IPS-15b (cell line): Measurements from ENCODE around the gene LIMD2.
"Not testable (repeated sequence)": the region's sequence is repeated elsewhere in the genome, so short reads cannot be mapped to it uniquely, and the experiment has no call there.

Experiments used
- H3K27me3 ChIP-seq: one replicate; pipeline ENCODE4 v1.6.1; 2013; ENCODE audit warnings: low read length; ENCODE audit not compliant: control insufficient read depth, insufficient read depth
- H3K36me3 ChIP-seq: one replicate; pipeline ENCODE4 v1.6.1; 2013; ENCODE audit warnings: low read length; ENCODE audit not compliant: control insufficient read depth, insufficient read depth
- H3K4me1 ChIP-seq: one replicate; pipeline ENCODE4 v1.6.1; 2013; ENCODE audit warnings: mild to moderate bottlenecking, low read length; ENCODE audit not compliant: control insufficient read depth, insufficient read depth
- H3K4me3 ChIP-seq: one replicate; pipeline ENCODE4 v1.5.1; 2013; ENCODE audit warnings: low read depth, low read length
- H3K9ac ChIP-seq: one replicate; pipeline ENCODE4 v1.6.1; 2013; ENCODE audit warnings: low read depth, mild to moderate bottlenecking, low read length
- H3K9me3 ChIP-seq: one replicate; pipeline ENCODE4 v1.6.1; 2013; ENCODE audit warnings: mild to moderate bottlenecking, low read length; ENCODE audit not compliant: control insufficient read depth, insufficient read depth

LIMD2 gene

GRCh38 chr17:63699638-63700527, at the start of gene LIMD2:
TSS of gene LIMD2 (minus strand) at chr17:63700125. CDS start at chr17:63699298, 827 bp downstream.
- Histone ChIP-seq H3K9ac (peak within 1 kb of the TSS; percentile 65), H3K4me3 (peak within 1 kb of the TSS; percentile 67), H3K36me3 (peaks cover 27% of the 10 kb centered on the region)

DNA sequence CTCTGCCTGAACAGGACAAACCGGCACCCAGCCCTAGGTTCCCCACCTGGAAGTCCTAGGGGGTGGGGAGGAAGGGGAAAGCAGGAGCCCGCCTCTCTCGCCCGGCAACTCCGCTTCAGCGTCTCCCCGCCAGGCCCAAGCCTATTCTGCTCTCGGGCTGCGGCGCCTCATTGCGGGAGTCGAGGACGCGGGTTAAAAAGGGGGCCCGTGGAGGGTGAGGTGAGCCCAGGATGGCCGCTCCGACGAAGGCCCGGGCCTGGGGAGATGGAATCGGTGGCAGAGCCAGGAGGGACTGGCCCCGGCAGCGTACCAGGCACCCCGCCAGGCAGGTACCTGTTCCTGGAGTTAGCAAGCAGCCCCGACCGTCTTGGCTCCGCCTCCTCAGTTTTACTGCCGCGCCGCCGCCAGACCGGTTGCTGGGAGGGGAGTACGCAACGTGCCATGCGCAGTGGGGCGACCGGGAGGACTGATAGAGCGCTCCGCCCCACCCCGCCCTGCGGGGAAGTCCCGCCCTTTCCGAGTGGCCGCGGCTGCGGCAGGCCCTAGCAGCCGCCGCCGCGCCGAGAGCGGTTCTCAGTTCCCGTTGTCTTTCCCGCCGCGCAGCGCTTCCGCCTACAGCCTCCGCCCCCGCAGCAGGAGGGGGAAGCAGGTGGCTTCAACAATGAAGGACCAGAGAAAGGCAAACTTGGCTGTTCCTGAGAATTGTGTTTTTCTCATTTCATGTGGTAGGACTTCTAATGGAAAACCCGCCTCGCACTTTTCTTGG, 41.7 kb upstream of the LIMD2 start, which contains the start of gene STRADA:
TSS of gene STRADA (minus strand) at position 392 of the 766 bp plus-strand sequence. CDS start 13,430 bp downstream, outside the sequence.
- Histone ChIP-seq H3K4me1 (no peaks in the 10 kb centered on the region), H3K27me3 (no peaks in the 10 kb centered on the region), H3K4me3 (peak within 1 kb of the TSS; percentile 89), H3K9me3 (no peaks in the 10 kb centered on the region), H3K36me3 (no peaks in the 10 kb centered on the region), H3K9ac (peak within 1 kb of the TSS; percentile 90)

More at GRCh38 chr17:63699638-63700527, at the start of gene LIMD2:
- H3K27me3 ChIP-seq: no peaks in the 10 kb centered on the region
- no peaks in the 10 kb centered on the region for H3K9me3 ChIP-seq
- peaks cover 9% of the 10 kb centered on the region for H3K4me1 ChIP-seq

- H3K4me1 ChIP-seq: no peaks in the 10 kb centered on the region
- H3K9me3 ChIP-seq: no peaks in the 10 kb centered on the region
- no peaks in the 10 kb centered on the region for H3K27me3 ChIP-seq
- peak overlapping the region; percentile 89 for H3K4me3 ChIP-seq
- no peaks in the 10 kb centered on the region for H3K36me3 ChIP-seq
- H3K9ac ChIP-seq: peak overlapping the region; percentile 90
These were observed 41.1 kb upstream of the LIMD2 start for GRCh38 chr17:63741143-63741407.

DNA sequence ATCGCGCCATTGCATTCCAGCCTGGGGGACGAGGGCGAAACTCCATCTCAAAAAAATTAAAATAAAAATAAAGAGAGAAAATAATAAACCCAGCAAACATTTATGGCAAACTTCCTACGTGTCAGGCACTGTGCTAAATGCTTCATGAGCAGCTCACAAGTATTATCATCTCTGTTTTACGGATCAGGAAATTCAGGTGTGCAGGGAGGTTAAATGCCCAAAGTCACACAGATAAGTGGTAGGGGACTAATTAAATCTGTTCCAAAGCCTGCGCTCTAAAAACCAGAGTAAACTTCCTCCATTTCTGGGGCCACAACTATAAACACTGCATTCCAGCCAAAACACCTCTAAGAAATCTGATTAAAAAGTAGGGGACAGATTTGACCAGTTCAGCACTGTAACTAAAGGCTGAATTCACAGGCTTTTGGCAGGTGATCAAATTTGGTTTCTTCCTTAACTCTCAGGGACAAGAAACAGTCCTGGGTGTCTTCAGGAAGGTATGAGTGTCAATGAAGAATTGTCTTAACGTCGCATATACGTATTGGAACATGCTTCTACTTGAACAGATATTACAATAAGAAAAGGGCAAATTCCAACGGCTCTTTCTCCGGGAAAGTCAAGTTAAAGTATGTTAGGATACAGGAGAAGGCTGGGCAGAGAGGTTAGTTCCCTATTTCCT, 40.7 kb upstream of the LIMD2 start:
- peak overlapping the region; percentile 90 for H3K9ac ChIP-seq
- H3K9me3 ChIP-seq: no peaks in the 10 kb centered on the region
- no peaks in the 10 kb centered on the region for H3K27me3 ChIP-seq
- no peaks in the 10 kb centered on the region for H3K36me3 ChIP-seq
- peak overlapping the region; percentile 89 for H3K4me3 ChIP-seq
- no peaks in the 10 kb centered on the region for H3K4me1 ChIP-seq

DNA sequence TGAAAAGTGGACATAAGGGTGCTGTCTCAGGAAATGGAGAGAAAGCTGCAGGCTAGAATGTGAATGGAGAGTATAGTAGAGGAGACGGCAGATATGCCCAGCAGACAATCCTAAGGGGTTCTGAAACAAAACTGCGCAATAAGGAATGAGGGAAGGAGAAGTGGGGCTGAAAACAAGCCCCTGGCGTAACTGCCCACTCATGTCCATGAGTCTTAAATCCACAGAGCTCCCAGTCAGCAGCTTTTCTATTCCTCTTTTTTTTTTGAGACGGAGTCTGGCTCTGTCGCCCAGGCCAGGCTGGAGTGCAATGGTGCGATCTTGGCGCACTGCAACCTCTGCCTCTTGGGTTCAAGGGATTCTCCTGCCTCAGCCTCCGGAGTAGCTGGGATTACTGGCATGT, 35.8 kb upstream of the LIMD2 start:
- H3K4me3 ChIP-seq: no peak overlapping the region
- H3K36me3 ChIP-seq: no peaks in the 10 kb centered on the region
- H3K9me3 ChIP-seq: no peaks in the 10 kb centered on the region
- no peaks in the 10 kb centered on the region for H3K4me1 ChIP-seq
- H3K9ac ChIP-seq: no peak overlapping the region
- H3K27me3 ChIP-seq: no peaks in the 10 kb centered on the region

DNA sequence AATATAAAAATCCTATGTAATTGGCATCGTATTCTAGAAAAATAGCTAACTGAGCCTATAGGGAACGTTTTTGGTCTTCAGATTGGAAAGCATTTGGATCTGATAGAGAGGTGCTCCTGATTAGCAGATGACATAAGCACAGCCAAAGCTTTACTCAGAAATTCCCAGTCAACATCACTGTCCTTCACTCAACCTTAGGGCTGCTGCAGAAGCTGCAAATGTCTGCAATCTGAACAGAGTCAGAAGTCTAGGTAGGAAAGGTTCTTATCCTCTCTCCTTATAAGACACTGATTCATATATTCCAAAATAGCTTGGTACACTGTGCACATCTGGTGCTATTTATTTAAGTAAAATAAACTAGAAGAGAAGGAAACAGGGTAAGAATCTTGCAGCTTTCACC, 22.5 kb upstream of the LIMD2 start:
- no peaks in the 10 kb centered on the region for H3K36me3 ChIP-seq
- no peak overlapping the region for H3K9ac ChIP-seq
- no peak overlapping the region for H3K4me3 ChIP-seq
- H3K27me3 ChIP-seq: no peaks in the 10 kb centered on the region
- H3K4me1 ChIP-seq: no peaks in the 10 kb centered on the region
- H3K9me3 ChIP-seq: no peaks in the 10 kb centered on the region

DNA sequence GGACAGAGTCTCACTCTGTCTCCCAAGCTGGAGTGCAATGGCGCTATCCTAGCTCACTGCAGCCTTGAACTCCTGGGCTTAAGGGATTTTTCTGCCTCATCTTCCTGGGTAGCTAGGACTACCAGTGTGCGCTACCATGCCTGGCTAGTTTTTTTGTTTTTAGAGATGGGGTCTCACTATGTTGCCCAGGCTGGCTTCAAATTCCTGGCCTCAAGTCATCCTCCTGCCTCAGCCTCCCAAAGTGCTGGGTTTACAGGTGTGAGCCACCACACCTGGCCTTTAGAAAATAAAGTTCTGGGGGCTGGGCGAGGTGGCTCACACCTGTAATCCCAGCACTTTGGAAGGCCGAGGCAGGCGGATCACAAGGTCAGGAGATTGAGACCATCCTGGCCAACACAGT, 20.3 kb upstream of the LIMD2 start:
- H3K36me3 ChIP-seq, H3K27me3 ChIP-seq, H3K9ac ChIP-seq, H3K4me1 ChIP-seq, H3K4me3 ChIP-seq, H3K9me3 ChIP-seq: not testable (repeated sequence)

GRCh38 chr17:63718988-63719387, 19.1 kb upstream of the LIMD2 start:
- Histone ChIP-seq H3K9ac (no peak overlapping the region), H3K4me1 (no peaks in the 10 kb centered on the region), H3K4me3 (no peak overlapping the region), H3K27me3 (no peaks in the 10 kb centered on the region), H3K36me3 (no peaks in the 10 kb centered on the region), H3K9me3 (no peaks in the 10 kb centered on the region)

- Histone ChIP-seq H3K9me3 (no peaks in the 10 kb centered on the region), H3K36me3 (no peaks in the 10 kb centered on the region), H3K4me1 (no peaks in the 10 kb centered on the region), H3K9ac (no peak overlapping the region), H3K4me3 (no peak overlapping the region), H3K27me3 (no peaks in the 10 kb centered on the region)
These were observed 16.5 kb upstream of the LIMD2 start for GRCh38 chr17:63716426-63716825.

GRCh38 chr17:63714550-63715277, 14.8 kb upstream of the LIMD2 start:
- Histone ChIP-seq H3K9me3 (no peaks in the 10 kb centered on the region), H3K4me1 (no peaks in the 10 kb centered on the region), H3K36me3 (peaks cover 3% of the 10 kb centered on the region), H3K9ac (no peak overlapping the region), H3K4me3 (no peak overlapping the region), H3K27me3 (no peaks in the 10 kb centered on the region)

GRCh38 chr17:63709110-63709509, 9.2 kb upstream of the LIMD2 start:
- Histone ChIP-seq H3K9ac (no peak overlapping the region), H3K4me1 (no peaks in the 10 kb centered on the region)

More at GRCh38 chr17:63709110-63709509, 9.2 kb upstream of the LIMD2 start:
- no peaks in the 10 kb centered on the region for H3K27me3 ChIP-seq
- no peaks in the 10 kb centered on the region for H3K9me3 ChIP-seq
- H3K4me3 ChIP-seq: no peak overlapping the region
- H3K36me3 ChIP-seq: peaks cover 17% of the 10 kb centered on the region
